Adrenal gland (tissue), 5 donors: ENCODE results near the gene INPP4A.

ENCODE experiments used
- POLR2A ChIP-seq, 2 donors: fragments of 450-650 bp; IDR thresholded peaks; one replicate each; pipeline ENCODE4 v1.6.1; 2017; ENCODE audit warnings: antibody characterized with exemption in 2 of 2, mild to moderate bottlenecking in 2 of 2, moderate library complexity in 1 of 2
- TF ChIP-seq, protein P1 (sequence below), 6 experiments: fragments of 450-650 bp in 4 of 6; fragments of 200-600 bp in 2 of 6; sonication (generic) in 1 of 6; IDR thresholded peaks; 1 replicate in 5 of 6; 2 replicates in 1 of 6; pipeline versions ENCODE4 v1.5.1 to v1.8.0; 2016 to 2021; ENCODE audit warnings: antibody characterized with exemption in 6 of 6, mild to moderate bottlenecking in 2 of 6, moderate library complexity in 1 of 6
- donor health status: DM: no; HTN: no; CAD: no.

DNA sequence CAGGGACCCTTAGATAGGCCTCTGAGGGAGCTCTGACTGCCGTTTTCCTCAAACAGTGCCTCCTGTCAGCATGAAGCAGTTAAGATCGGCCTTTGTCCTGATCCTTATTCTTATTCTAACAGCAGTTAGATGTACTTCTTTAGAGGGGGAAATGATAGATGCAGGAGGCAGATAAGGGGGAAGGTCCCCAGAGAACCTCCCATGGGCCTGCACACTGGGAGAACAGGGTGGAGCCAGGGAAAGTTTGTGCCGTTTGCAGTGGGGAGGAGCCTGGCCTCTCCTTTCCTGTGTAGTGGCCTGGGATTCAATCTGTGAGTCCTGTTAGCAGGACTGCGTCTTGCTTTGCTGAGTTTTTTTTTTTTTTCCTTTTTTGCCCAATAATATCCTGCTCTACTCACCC lies 7.9 kb upstream of the INPP4A start:
- TF ChIP-seq, protein P1, sequence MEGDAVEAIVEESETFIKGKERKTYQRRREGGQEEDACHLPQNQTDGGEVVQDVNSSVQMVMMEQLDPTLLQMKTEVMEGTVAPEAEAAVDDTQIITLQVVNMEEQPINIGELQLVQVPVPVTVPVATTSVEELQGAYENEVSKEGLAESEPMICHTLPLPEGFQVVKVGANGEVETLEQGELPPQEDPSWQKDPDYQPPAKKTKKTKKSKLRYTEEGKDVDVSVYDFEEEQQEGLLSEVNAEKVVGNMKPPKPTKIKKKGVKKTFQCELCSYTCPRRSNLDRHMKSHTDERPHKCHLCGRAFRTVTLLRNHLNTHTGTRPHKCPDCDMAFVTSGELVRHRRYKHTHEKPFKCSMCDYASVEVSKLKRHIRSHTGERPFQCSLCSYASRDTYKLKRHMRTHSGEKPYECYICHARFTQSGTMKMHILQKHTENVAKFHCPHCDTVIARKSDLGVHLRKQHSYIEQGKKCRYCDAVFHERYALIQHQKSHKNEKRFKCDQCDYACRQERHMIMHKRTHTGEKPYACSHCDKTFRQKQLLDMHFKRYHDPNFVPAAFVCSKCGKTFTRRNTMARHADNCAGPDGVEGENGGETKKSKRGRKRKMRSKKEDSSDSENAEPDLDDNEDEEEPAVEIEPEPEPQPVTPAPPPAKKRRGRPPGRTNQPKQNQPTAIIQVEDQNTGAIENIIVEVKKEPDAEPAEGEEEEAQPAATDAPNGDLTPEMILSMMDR (IDR thresholded peaks at IDR 0.05), result no peak
- TF ChIP-seq POLR2A (IDR thresholded peaks at IDR 0.05), result no peak
